OCI-LY1 (cell line): ENCODE measurements around the gene TNFSF15.

Experiments
- H2AFZ ChIP-seq: fragments of 200-600 bp; sonication (generic), shearing (Covaris generic); 2 replicates; pipeline ENCODE4 v1.6.0; 2014; ENCODE audit warnings: antibody characterized with exemption, mild to moderate bottlenecking, low read length
- H3F3A ChIP-seq: fragments of 200-600 bp; sonication (generic), shearing (Covaris generic); 2 replicates; pipeline ENCODE4 v1.6.0; 2014; ENCODE audit warnings: mild to moderate bottlenecking, antibody characterized with exemption, low read length, moderate library complexity; ENCODE audit not compliant: insufficient read depth
- H3K27ac ChIP-seq: fragments of 200-600 bp; sonication (generic); 2 replicates; pipeline ENCODE4 v1.5.1; 2014; ENCODE audit warnings: low read length, mixed run types, mild to moderate bottlenecking, low read depth; ENCODE audit not compliant: poor library complexity, severe bottlenecking
- H3K27me3 ChIP-seq: fragments of 200-600 bp; sonication (generic); 2 replicates; pipeline ENCODE4 v1.6.0; 2014; ENCODE audit warnings: antibody characterized with exemption, mild to moderate bottlenecking, low read length, moderate library complexity; ENCODE audit not compliant: insufficient read depth
- H3K36me3 ChIP-seq: fragments of 200-600 bp; sonication (generic); 2 replicates; pipeline ENCODE4 v1.6.1; 2014; ENCODE audit warnings: mild to moderate bottlenecking, antibody characterized with exemption, low read length, moderate library complexity, mixed read lengths; ENCODE audit not compliant: insufficient read depth
- H3K4me1 ChIP-seq: fragments of 200-600 bp; sonication (generic); 2 replicates; pipeline ENCODE4 v1.5.1; 2014; ENCODE audit warnings: mild to moderate bottlenecking, low read length, moderate library complexity; ENCODE audit not compliant: insufficient read depth, severe bottlenecking
- H3K4me2 ChIP-seq: fragments of 200-600 bp; sonication (generic), shearing (Covaris generic); 2 replicates; pipeline ENCODE4 v1.6.1; 2014; ENCODE audit warnings: low read length
- H3K4me3 ChIP-seq: fragments of 200-600 bp; sonication (generic); 2 replicates; pipeline ENCODE4 v1.5.1; 2014; ENCODE audit warnings: low read length, low read depth, mild to moderate bottlenecking, mixed read lengths; ENCODE audit not compliant: poor library complexity, severe bottlenecking
- H3K79me2 ChIP-seq: fragments of 200-600 bp; shearing (Covaris generic); 2 replicates; pipeline ENCODE4 v1.6.1; 2016; ENCODE audit warnings: mixed run types, low read length, mixed read lengths; ENCODE audit not compliant: insufficient read depth
- H3K9ac ChIP-seq: fragments of 200-600 bp; sonication (generic), shearing (Covaris generic); 2 replicates; pipeline ENCODE4 v1.6.1; 2014; ENCODE audit warnings: mild to moderate bottlenecking, low read length, mixed read lengths
- H3K9me2 ChIP-seq: fragments of 200-600 bp; sonication (generic), shearing (Covaris generic); 2 replicates; pipeline ENCODE4 v1.6.1; 2014; ENCODE audit warnings: low read depth, mild to moderate bottlenecking, low read length, mixed read lengths
- H3K9me3 ChIP-seq: fragments of 200-600 bp; shearing (Covaris generic); 2 replicates; pipeline ENCODE4 v1.6.1; 2014; ENCODE audit warnings: low read length, mixed read lengths
- H4K20me1 ChIP-seq: fragments of 200-600 bp; sonication (generic), shearing (Covaris generic); 2 replicates; pipeline ENCODE4 v1.6.0; 2016; ENCODE audit warnings: mild to moderate bottlenecking, low read length; ENCODE audit not compliant: insufficient read depth
- CTCF ChIP-seq: fragments of 200-600 bp; sonication (generic), shearing (Covaris generic); IDR thresholded peaks from 2 replicates; pipeline ENCODE4 v1.5.1; 2017; ENCODE audit warnings: mild to moderate bottlenecking, antibody characterized with exemption, low read length, moderate library complexity, mixed read lengths
- EZH2 ChIP-seq: fragments of 200-600 bp; sonication (generic), shearing (Covaris generic); IDR thresholded peaks from 2 replicates; pipeline ENCODE4 v1.8.0; 2017; ENCODE audit warnings: borderline replicate concordance, mixed run types, mild to moderate bottlenecking, antibody characterized with exemption, low read length, moderate library complexity, mixed read lengths

Gene TNFSF15

GRCh38 chr9:114849450-114849849, 43.6 kb upstream of the TNFSF15 start:
- H4K20me1 ChIP-seq: no peaks in the 10 kb centered on the region
- no peaks in the 10 kb centered on the region for H3K79me2 ChIP-seq
- no peak overlapping the region for H3K4me2 ChIP-seq
- no peaks in the 10 kb centered on the region for H3F3A ChIP-seq
- H3K4me3 ChIP-seq: no peak overlapping the region
- no peaks in the 10 kb centered on the region for H3K27me3 ChIP-seq
- no peak overlapping the region for H2AFZ ChIP-seq
- no peaks in the 10 kb centered on the region for H3K36me3 ChIP-seq
- H3K4me1 ChIP-seq: no peaks in the 10 kb centered on the region
- no peaks in the 10 kb centered on the region for H3K9me3 ChIP-seq
- TF ChIP-seq EZH2 (no peak), CTCF (no peak)
- H3K27ac ChIP-seq: no peak overlapping the region
- no peaks in the 10 kb centered on the region for H3K9me2 ChIP-seq
- H3K9ac ChIP-seq: no peak overlapping the region

DNA sequence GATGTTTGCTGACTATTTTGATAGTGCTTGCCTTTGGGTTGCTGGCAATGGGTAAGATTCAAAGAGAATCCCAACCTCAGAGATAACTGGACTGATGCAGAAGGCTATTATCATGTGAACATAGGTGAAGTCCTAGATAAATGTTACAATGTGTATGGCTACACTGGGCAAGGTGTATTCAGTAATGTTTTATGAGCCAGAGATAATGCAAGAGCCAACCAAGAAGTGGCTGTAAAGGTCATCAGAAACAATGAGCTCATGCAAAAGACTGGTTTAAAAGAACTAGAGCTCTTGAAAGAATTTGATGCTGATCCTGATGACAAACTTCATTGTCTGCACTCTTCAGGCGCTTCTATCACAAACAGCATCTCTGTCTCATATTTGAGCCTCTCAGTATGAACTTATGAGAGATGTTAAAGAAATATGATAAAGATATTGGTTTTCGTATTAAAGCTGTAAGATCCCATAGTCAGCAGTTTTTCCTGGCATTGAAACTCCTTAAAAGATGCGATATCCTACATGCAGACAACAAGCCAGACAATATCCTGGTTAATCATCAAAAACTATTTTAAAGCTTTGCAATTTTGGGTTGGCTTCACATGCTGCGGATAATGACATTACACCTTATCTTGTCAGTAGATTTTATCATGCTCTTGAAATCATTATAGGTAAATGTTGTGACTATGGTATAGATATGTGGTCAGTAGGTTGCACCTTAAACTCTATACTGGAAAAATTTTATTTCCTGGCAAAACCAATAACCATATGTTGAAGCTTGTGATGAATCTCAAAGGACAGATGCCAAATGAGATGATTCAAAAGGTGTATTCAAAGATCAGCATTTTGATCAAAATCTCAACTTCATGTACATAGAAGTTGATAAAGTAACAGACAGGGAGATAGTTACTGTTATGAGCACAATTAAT, 41.9 kb upstream of the TNFSF15 start:
- Histone ChIP-seq H3K27me3 (no peaks in the 10 kb centered on the region), H4K20me1 (no peaks in the 10 kb centered on the region), H3K9me3 (no peaks in the 10 kb centered on the region), H3K36me3 (no peaks in the 10 kb centered on the region), H2AFZ (no peak overlapping the region), H3K79me2 (no peaks in the 10 kb centered on the region), H3K9me2 (no peaks in the 10 kb centered on the region), H3F3A (no peaks in the 10 kb centered on the region), H3K4me1 (no peaks in the 10 kb centered on the region), H3K9ac (no peak overlapping the region), H3K27ac (no peak overlapping the region), H3K4me2 (no peak overlapping the region), H3K4me3 (no peak overlapping the region)
- TF ChIP-seq CTCF: no peak
- no peak for TF ChIP-seq EZH2

- Histone ChIP-seq H2AFZ (no peak overlapping the region), H3K4me3 (no peak overlapping the region), H3K4me2 (no peak overlapping the region), H3K4me1 (no peaks in the 10 kb centered on the region), H3F3A (no peaks in the 10 kb centered on the region), H3K27ac (no peak overlapping the region), H3K79me2 (no peaks in the 10 kb centered on the region), H3K9me3 (no peaks in the 10 kb centered on the region), H4K20me1 (no peaks in the 10 kb centered on the region), H3K36me3 (no peaks in the 10 kb centered on the region), H3K9ac (no peak overlapping the region), H3K27me3 (no peaks in the 10 kb centered on the region), H3K9me2 (no peaks in the 10 kb centered on the region)
- TF ChIP-seq CTCF (no peak), EZH2 (no peak)
Measured at GRCh38 chr9:114845373-114845772, 39.5 kb upstream of the TNFSF15 start.
